Sigmoid colon (tissue), 3 donors: ENCODE measurements around the gene FLT1.

ENCODE experiments used
- POLR2A ChIP-seq, 2 donors: fragments of 450-650 bp; IDR thresholded peaks; one replicate each; pipeline ENCODE4 v1.6.1; 2016; ENCODE audit warnings: antibody characterized with exemption in 2 of 2, mild to moderate bottlenecking in 2 of 2, moderate library complexity in 2 of 2
- TF ChIP-seq, protein P1 (sequence below), 4 experiments: fragments of 450-650 bp in 3 of 4; fragments of 200-600 bp in 1 of 4; IDR thresholded peaks; one replicate each; pipeline ENCODE4 v1.5.1; 2016 to 2019; ENCODE audit warnings: antibody characterized with exemption in 4 of 4, mild to moderate bottlenecking in 3 of 4, moderate library complexity in 2 of 4

DNA sequence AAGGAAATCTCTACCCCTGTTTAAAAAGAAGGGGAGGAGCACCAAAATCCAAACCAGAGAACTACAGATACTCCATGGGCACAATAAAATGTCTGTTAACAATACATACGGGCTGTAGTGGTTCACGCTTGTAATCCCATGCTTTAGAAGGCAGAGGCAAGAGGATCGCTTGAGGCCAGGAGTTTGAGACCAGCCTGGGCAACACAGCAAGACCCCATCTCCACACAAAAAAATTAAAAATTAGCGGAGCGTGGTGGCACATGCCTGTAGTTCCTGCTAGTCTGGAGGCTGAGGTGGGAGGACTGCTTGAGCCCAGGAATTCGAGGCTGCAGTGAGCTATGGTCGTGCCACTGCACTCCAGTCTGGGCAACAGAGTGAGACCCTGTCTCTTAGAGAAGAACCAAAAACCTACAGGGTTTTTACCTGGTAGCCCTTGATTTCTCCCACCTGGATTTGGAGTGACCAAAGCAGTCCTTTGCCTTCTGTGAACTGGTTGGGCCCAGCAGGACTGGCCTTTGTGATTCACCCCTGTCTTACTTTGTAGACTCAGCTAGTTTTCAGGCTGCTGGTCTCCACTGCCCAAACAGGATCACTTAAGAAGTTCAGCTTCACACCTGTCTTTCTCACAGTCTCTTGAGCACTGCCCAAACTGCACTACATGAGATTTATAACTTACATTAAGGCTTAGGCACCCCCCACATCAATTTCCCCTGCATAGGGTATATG, 38.7 kb upstream of the FLT1 start:
- no peak for TF ChIP-seq POLR2A (IDR thresholded peaks at IDR 0.05)
- TF ChIP-seq, protein P1, sequence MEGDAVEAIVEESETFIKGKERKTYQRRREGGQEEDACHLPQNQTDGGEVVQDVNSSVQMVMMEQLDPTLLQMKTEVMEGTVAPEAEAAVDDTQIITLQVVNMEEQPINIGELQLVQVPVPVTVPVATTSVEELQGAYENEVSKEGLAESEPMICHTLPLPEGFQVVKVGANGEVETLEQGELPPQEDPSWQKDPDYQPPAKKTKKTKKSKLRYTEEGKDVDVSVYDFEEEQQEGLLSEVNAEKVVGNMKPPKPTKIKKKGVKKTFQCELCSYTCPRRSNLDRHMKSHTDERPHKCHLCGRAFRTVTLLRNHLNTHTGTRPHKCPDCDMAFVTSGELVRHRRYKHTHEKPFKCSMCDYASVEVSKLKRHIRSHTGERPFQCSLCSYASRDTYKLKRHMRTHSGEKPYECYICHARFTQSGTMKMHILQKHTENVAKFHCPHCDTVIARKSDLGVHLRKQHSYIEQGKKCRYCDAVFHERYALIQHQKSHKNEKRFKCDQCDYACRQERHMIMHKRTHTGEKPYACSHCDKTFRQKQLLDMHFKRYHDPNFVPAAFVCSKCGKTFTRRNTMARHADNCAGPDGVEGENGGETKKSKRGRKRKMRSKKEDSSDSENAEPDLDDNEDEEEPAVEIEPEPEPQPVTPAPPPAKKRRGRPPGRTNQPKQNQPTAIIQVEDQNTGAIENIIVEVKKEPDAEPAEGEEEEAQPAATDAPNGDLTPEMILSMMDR (IDR thresholded peaks at IDR 0.05), result no peak
